GM18951 (cell line): ENCODE results near the gene PDE6B.

ENCODE experiments used
- POLR2A ChIP-seq: IDR thresholded peaks from 4 replicates; pipeline ENCODE4 v1.6.1; 2011; ENCODE audit warnings: mild to moderate bottlenecking; ENCODE audit not compliant: insufficient read length, insufficient read depth; ENCODE audit errors: extremely low read depth
- in situ Hi-C: fragments of 300-500 bp; cut with MboI; formaldehyde crosslinking; loops from one replicate; pipeline ENCODE4 v1.12.0; 2022; ENCODE audit warnings: low sequenced_read_pairs, mixed read lengths, inconsistent platforms; ENCODE audit not compliant: unreplicated experiment

Gene PDE6B

DNA sequence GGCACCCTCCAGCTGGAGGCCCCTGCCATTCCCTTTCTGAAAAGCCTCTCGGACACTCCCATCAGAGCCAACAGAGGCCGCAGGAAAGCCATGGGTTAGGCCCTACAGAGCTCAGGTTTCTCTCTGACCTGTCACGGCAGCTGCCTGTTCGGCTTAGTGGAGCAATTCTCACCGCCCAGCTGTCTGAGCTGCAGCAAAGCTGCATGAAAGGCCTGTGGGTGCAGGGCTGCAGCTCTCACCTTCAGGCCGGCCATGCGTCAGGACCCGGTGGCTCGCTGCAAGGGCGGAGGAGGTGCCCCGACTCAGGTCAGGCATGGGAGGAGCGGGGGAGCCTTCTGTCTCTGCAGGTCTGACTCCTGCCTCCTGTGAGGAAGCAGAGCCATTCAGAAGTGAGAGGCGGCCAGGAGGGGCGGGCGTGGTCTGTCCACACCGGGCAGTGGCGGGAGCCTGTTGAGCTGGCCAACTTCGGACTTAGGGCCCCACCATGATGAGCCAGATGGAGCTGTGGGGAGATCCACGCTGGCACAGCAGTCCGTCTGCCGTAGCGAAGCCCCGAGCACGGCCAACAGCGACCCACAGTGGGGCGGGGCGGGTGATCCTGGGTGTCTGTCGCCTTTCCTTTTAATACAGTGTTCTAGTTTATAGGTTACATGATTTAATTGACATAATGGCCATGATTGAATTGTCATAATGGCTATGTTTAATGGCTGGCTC is 23.4 kb downstream of the PDE6B start:
- TF ChIP-seq POLR2A = no peak
- in situ Hi-C loops = no loop called here

DNA sequence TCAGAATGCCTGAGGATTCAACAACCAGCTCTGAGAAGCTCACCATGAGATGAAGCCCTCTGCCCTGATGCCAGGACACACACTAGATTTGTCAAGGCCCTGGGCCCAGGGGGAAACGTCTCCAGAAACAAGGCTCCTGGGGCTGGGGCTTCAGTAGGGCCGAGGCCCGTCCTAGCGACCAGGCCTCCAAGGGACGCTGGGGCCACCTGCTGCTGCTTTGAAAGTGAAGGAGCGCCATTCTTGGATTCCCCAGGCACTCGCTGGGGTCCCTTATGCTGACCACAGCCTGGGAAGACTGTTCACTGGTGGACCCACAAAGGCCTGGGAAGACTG is 23.9 kb downstream of the PDE6B start:
- TF ChIP-seq POLR2A = no peak
- in situ Hi-C loops = no loop called here

DNA sequence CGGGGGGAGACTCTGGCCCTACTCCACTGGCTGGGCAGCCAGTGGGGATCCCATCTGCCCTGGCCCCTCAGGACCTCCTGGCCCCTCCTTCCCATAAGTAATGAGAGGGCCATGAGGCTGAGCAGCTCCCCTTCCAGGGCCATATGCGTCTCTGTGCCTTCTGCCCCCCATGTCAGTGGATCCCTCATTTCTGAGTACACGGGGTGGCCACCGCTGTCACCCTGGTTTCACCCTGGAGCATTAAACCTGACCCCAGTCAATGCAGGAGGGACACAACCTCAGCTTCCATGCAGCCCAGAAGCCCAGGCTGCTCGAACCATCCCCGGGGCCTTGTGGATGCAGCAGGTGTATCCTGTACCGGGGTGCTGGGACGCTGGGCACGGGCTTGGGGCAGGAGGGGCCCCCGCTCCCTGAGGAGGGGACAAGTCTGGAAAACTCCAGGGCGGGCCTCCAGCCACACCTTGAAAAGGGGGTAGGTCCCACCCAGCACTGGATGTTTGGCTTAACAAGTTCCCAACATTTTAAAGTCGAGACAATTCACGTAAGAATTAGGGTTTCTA is 24.5 kb downstream of the PDE6B start:
- in situ Hi-C loops = no loop called here
- TF ChIP-seq POLR2A = no peak

DNA sequence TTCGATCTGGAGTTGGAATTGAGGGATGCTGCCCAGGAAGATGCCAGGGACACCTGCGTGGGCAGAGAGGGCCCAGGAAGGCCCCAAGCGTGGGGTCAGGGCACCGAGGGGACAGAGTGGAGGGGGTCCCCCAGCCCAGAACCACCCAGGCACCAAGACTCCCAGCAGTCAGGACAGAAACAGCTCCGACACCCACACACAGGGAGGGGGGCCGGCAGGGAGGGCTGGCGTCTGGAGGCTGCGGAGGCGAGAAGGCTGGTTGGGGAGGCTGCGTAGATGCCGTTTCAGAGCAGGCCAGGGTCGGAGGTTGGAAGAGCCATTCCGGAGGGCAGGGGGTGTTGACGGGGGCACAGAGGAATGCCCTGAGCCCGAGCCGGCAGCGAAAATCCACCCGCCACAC is 25.1 kb downstream of the PDE6B start:
- in situ Hi-C loops = no loop called here
- no peak for TF ChIP-seq POLR2A

DNA sequence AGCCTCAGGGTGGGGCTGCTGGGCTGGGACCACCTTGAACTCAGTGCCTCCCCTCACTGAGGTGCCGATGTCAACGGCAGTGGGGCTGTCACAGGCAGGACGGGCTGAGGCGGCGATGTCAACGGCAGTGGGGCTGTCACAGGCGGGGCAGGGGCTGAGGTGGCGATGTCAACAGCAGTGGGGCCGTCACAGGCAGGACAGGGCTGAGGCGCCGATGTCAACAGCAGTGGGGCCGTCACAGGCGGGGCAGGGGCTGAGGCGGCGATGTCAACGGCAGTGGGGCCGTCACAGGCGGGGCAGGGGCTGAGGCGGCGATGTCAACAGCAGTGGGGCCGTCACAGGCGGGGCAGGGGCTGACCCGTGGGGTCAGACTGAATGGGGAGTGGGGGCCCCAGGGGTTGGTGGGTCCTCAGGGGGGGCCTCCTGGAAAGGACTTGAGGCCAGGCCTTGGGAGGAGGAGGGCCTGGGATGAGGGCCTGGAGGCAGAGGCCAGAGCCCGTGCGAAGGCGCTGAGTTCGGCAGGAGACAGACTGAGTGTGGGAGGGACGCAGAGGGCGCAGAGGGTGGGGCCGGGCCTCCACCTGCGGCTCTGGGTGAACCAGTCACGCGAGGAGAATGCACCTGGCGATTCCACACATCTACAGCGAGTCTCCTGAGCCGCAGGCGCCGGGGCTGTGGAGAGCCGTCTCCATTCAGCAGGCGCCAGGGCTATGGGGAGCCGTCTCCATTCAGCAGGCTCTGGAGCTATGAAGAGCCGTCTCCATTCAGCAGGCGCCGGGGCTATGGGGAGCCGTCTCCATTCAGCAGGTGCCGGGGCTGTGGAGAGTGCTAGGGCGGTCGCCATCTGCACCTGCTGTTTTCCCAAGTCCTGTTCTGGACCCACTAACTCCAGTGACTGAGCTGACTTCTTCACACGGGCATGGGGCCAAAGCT is 25.8 kb downstream of the PDE6B start:
- no peak for TF ChIP-seq POLR2A
- in situ Hi-C loops = no loop called here

DNA sequence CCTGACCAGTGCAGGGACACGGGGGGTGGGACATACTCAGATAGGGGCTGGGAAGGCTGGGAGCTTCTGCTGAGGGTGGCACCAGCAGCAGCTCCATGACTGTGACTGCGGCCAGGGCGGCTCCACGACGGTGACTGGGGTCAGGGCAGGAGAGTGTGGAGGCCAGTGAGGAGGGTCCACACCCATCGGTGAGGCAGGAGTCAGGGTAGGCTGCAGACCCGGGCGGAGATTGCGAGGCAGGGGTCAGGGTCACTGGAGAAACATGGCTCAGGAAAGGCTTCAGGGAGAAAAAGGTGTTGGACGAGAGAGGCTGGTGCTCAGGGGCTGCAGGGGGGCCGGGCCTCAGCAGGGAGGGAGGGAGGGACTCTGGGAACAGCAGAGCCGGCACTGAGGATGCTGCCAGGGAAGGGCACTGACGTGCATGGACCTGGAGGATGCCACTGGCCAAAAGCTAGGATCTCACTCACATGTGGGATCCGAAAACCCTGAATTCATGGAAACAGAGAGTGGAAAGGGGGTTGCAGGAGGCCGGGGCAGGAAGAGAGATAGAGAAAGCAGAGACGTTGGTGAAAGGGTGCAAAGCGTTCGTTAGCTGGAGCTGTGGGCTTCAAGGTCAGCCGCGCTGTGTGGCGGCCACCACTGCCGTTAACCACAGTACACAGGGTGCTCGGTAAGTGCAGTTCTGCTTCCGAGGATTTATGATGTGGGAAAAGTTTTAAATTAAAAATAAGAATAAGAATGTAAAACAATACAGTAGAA is 26.7 kb downstream of the PDE6B start:
- no peak for TF ChIP-seq POLR2A
- in situ Hi-C loops = no loop called here

DNA sequence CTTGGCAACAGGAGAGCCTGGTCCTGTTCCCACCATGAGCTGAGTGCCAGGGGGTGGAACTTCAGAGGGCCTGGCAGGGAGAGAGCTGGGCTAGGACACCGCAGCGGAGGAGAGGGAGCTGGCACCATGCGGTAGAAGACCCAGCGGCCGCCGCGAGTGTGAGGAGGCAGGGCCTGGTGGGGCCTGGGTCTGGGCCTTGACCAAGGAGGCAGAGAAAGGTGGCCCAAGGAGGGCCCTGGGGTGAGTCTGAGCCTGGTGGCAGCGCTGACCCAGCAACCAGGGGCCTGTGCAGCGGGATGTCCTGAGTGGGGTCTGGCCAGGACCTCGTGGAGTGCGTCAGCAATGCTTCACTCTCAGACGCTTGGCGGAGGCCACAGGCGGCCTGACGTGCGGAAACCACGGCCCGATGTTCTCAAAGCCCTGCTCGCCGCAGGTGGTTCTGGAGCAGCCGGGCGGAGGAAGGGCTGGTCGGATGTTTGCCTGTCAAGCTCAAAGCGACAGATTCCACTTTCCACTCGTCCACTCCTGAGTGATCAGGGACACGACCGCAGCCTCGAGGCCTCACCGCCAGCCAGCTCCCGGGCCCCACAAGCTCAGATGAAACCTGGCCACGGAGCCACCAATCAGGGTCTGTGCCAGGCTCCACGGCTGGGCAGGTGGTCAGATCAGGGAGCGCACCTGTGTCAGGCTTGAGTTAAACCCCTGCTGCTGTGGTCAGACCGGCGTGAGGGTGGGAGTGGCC is 27.9 kb downstream of the PDE6B start:
- in situ Hi-C loops = no loop called here
- no peak for TF ChIP-seq POLR2A

DNA sequence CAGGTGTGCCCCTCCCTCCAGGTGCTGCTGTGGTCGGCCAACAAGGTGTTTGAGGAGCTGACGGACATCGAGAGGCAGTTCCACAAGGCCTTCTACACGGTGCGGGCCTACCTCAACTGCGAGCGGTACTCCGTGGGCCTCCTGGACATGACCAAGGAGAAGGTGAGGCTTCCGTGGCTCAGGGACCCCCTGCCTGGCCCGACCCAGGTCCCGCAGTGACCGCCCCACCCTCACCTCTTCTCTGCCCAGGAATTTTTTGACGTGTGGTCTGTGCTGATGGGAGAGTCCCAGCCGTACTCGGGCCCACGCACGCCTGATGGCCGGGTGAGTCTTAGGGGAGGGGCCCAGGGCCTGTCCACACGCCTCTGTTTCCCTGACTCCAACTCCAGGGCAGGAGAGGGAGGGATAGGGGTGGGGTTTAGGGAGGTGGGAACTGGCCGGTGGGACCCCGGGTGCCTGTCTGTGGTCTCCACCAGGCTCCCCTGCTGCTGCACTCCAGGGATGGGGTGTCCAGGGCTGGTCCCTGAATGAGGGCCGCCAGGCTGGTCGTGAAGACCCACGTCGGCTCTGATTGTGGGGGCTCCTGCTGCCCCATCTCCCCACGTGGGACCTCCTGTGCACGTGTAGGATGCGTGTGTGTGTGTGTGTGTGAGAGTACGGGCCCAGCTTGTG is 28.6 kb downstream of the PDE6B start:
- in situ Hi-C loops = no loop called here
- no peak for TF ChIP-seq POLR2A

DNA sequence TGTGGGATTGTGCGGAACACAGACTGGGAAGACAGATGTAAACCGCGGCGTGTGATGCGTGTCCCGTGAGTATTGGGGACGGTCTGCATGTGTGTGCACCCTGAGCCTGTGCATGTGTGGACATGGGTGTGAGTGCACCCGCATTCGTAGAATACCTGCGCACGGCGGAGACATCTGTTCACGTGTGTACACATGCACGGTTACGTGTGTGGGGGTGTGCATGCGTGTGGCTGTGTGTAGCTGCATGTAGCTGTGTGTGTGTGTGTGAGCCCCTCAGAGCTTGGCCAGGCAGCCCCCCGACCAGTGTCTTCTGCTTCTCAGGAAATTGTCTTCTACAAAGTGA is 29.1 kb downstream of the PDE6B start:
- no peak for TF ChIP-seq POLR2A
- in situ Hi-C loops = no loop called here

DNA sequence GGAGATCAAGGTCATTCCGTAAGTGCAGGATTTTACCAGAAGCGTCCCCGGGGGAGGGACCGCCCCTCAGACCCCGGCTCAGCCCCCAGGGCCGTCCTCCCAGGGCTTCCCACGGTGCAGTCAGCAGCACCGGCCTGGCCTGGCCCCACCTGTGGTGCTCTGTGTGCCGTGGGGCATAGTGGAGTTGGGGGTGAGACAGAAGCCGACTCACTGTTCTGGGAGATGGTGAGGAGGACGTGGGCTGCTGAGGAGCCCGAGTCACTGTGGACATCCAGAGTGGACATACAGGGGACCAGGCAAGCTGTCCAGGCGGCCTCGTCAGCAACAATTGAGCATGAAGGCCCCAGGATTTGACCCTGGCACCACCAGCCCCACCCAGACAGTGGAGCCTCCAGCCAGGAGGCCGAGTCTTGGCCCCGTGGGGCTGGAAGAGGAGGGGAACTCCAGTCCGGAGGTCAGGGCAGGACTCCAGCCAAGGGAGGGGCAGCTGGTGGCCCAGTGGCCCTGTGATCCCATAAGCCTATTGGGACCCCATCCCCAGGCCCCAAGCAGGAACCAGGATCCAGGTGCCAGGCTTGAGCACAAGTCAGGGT is 29.6 kb downstream of the PDE6B start:
- no peak for TF ChIP-seq POLR2A
- in situ Hi-C loops = no loop called here

DNA sequence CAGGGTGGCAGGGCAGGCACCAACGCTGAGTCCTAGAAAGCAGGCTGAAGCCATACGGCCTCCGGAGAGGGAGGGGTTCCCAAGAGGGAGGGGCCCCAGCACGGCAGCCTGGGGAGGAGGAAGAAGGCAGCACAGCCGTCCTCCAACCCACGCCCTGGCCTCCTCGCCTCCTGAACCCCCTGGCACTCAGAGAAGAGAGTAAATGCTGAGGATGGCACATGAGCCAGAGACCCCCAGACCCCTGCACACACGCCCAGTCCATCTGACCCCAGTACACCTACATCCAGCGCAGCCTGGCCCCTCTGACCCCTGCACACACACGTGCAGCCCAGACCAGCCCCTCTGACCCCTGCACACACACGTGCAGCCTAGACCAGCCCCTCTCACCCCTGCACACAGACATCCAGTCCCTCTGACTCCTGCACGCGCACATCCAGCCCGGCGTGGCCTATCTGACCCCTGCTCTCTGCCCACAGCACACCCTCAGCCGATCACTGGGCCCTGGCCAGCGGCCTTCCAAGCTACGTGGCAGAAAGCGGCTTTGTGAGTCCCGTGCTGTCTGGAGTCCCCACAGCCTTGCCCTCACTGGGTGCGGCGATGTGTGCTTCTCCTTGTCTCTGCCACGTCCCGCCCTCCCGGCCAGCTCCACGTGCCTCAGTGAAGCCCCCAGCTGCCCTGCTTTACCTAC is 30.2 kb downstream of the PDE6B start:
- in situ Hi-C loops = no loop called here
- TF ChIP-seq POLR2A = no peak
